ENCODE results near the gene ZNF547. TPM values are rescaled to one million over a fixed set of nuclear protein-coding genes. Genes with fewer than 3 reads are reported as not detected.

Gene ZNF547
- total and polyA plus RNA-seq, 11 donors = 1.7 to 3.7 (median 2.6) TPM

DNA sequence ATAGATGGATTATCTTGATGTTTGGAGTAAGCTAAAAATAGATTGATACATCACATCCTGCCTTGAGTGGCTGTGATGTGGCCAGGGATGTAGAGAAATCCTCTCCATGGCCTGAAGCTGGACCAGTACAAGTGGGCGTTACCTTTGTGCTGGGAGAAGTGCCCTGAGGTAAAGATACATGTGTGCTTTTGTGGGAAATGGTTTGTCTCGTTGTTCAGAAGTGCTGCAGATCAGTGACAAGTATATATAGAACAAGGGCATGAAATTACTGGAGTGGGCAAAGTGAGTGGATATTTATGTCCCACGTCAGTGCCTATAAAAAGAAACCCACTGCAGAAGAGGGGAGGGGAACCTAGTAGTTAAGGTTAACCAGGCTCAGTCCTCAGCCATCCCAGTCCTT lies 24.5 kb upstream of the ZNF547 start:
- H3K4me1 ChIP-seq = peaks cover 0 to 24% (median 1%) of the 10 kb centered on the region in 12 donors
- no peak for TF ChIP-seq POLR2A (IDR thresholded peaks at IDR 0.05)
- TF ChIP-seq, protein P1, sequence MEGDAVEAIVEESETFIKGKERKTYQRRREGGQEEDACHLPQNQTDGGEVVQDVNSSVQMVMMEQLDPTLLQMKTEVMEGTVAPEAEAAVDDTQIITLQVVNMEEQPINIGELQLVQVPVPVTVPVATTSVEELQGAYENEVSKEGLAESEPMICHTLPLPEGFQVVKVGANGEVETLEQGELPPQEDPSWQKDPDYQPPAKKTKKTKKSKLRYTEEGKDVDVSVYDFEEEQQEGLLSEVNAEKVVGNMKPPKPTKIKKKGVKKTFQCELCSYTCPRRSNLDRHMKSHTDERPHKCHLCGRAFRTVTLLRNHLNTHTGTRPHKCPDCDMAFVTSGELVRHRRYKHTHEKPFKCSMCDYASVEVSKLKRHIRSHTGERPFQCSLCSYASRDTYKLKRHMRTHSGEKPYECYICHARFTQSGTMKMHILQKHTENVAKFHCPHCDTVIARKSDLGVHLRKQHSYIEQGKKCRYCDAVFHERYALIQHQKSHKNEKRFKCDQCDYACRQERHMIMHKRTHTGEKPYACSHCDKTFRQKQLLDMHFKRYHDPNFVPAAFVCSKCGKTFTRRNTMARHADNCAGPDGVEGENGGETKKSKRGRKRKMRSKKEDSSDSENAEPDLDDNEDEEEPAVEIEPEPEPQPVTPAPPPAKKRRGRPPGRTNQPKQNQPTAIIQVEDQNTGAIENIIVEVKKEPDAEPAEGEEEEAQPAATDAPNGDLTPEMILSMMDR (IDR thresholded peaks at IDR 0.05) = no peak
- H3K27ac ChIP-seq = peak overlapping the region; percentile 26 to 85 (median 81)
- no peaks in the 10 kb centered on the region for H3K36me3 ChIP-seq
- H3K9me3 ChIP-seq = no peaks in the 10 kb centered on the region
- DNase-seq = peak in 4 of 5 donors; percentile 32 to 60 (median 36)
- ATAC-seq = peak; percentile 93 to 97 (median 94)
- no peaks in the 10 kb centered on the region for H3K27me3 ChIP-seq
- intact Hi-C loops (cut with DNase I) = no loop called here
- WGBS, 4 donors = 33 to 37% (median 35%) methylated on average over 3 of the region's 3 CpGs
- H3K4me3 ChIP-seq = no peak overlapping the region

DNA sequence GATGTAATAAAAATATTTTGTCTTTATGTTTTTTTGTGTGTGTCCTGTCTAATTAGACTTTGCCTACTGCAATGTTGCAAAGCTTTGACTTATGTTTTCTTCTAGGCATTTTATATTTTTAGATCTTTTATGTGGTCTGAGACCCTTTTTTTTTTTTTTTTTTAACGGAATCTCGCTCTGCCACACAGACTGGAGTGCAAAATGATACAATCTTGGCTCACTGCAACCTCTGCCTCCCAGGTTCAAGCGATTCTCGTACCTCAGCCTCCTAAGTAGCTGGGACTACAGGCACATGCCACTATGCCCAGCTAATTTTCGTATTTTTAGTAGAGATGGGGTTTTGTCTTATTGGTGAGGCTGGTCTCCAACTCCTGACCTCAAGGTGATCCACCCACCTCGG lies 20.8 kb upstream of the ZNF547 start:
- 80 to 87% (median 82%) methylated on average over 6 of the region's 6 CpGs for WGBS, 4 donors
- no peak for ATAC-seq
- intact Hi-C loops (cut with DNase I) = no loop called here
- H3K9me3 ChIP-seq = no peaks in the 10 kb centered on the region
- peaks cover 0 to 16% (median 0%) of the 10 kb centered on the region in 12 donors for H3K4me1 ChIP-seq
- no peaks in the 10 kb centered on the region for H3K27me3 ChIP-seq
- no peak overlapping the region for H3K27ac ChIP-seq
- DNase-seq = no peak
- H3K36me3 ChIP-seq = no peaks in the 10 kb centered on the region
- TF ChIP-seq, protein P1 (IDR thresholded peaks at IDR 0.05) = no peak
- TF ChIP-seq POLR2A (IDR thresholded peaks at IDR 0.05) = no peak
- H3K4me3 ChIP-seq = no peak overlapping the region

DNA sequence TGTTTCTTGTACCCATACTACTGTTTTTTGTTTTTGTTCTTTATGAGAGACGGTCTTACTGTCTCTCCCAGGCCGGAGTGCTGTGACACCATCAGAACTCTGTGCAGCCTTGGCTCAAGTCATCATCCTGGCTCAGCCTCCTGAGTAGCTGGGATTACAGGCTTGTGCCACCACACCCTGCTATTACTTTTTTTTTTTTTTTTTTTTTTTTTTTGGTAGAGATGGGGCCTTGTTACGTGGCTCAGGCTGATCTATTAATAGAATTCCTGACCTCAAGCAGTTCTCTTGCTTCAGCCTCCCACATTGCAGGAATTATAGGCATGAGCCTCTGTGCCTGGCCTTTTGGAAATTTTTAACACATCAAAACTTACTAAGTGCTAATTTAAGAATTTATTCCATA lies 15.2 kb upstream of the ZNF547 start:
- H3K4me1 ChIP-seq = peaks cover 0 to 23% (median 17%) of the 10 kb centered on the region in 12 donors
- DNase-seq (no peak), ATAC-seq (no peak)
- H3K9me3 ChIP-seq = peaks cover 0 to 8% (median 0%) of the 10 kb centered on the region in 12 donors
- no peaks in the 10 kb centered on the region for H3K27me3 ChIP-seq
- WGBS, 4 donors = 53 to 61% (median 59%) methylated on average over 3 of the region's 3 CpGs
- no peak overlapping the region for H3K27ac ChIP-seq
- intact Hi-C loops (cut with DNase I) = no loop called here
- peaks cover 0 to 4% (median 0%) of the 10 kb centered on the region in 9 donors for H3K36me3 ChIP-seq
- no peak overlapping the region for H3K4me3 ChIP-seq
- no peak for TF ChIP-seq POLR2A (IDR thresholded peaks at IDR 0.05)
- TF ChIP-seq, protein P1 (IDR thresholded peaks at IDR 0.05) = no peak

DNA sequence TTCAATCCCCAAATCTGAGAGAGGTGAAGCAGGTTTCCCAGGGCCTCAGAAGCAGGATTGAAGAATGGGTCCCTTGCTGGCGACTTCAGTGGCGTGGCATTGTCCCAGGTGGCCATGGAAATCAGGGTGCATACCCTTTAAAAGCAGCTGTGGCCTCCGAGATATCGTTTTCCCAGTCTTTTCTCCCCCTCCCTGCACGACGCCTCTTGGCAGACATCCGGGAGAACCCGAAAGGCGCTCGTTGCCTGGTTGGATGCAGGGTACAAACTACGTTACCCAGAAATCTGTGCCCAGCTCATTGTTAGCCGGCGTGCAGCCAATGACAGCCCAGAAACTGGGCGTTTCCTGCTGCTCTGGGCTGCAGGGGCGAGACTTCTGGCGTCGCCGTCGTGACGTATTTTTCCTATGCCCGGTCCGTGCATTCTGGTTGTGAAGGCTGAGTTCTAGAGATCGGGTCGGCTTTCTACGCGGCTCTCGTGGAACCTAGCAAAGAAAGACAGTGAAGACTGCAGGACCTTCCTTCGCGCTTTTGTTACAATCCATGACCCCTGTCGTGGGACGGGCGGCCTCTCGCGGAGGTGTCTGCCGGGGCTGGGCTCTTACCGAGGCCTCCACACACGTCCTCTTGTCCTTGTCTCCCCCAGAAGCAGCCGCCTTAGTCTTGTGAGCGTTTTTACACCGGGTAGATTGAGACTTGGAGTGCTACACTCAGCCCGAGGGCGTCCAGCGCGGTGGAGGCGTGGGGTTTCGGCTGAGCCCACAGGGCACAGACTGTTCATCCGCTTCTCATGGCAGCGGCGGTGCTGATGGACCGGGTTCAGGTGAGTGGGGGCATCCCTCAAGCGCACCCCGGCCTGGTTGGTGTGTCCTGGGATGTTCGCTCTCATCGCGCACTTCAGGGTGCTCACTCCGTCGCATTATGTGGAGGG lies 12.2 kb upstream of the ZNF547 start, which contains the start of gene ZNF304:
TSS of gene ZNF304 (plus strand) at position 395 of the 929 bp plus-strand sequence. CDS start at position 789, 394 bp downstream.
- H3K27ac ChIP-seq = peak within 1 kb of the TSS; percentile 41 to 91 (median 86)
- intact Hi-C loops (cut with DNase I) = loop anchor here in 7 of 10 donors (1.0 to 10.0 kb wide), 7 partner anchors 12 to 246 kb away; partner anchors contain the start of genes ZNF460 (in 5 of the 7), TRAPPC2B (in 1 of the 7), ZNF543 (in 1 of the 7) and ZNF547 (in 1 of the 7)
- no peaks in the 10 kb centered on the region for H3K27me3 ChIP-seq
- peaks cover 0 to 38% (median 2%) of the 10 kb centered on the region in 12 donors for H3K9me3 ChIP-seq
- ATAC-seq (peak; percentile 97 to 99 (median 98)), DNase-seq (peak; percentile 95 to 97 (median 96))
- peaks cover 0 to 34% (median 28%) of the 10 kb centered on the region in 9 donors for H3K36me3 ChIP-seq
- peaks cover 0 to 44% (median 21%) of the 10 kb centered on the region in 12 donors for H3K4me1 ChIP-seq
- peak within 1 kb of the TSS; percentile 75 to 100 (median 92) for H3K4me3 ChIP-seq
- TF ChIP-seq POLR2A (IDR thresholded peaks at IDR 0.05) = peak in 1 of 2 donors; percentile 43
- TF ChIP-seq, protein P1 (IDR thresholded peaks at IDR 0.05) = no peak
- WGBS, 4 donors = 1 to 2% (median 2%) methylated on average over 22 to 57 of the region's 57 CpGs

Data from heart left ventricle (tissue), 16 donors.